ENCODE data around the gene ANKRD18A.
"Not testable (repeated sequence)": the region's sequence is repeated elsewhere in the genome, so short reads cannot be mapped to it uniquely, and the experiment has no call there.

GRCh38 chr9:38591346-38592063 lies 28.9 kb downstream of the ANKRD18A start:
- TF ChIP-seq EZH2 (IDR thresholded peaks at IDR 0.05; ENCODE audit: insufficient read depth, poor library complexity, severe bottlenecking); EZH2phosphoT487 (IDR thresholded peaks at IDR 0.05; ENCODE audit: insufficient read depth, low read depth): not testable (repeated sequence)
